ENCODE results near the gene ARFGAP3.

DNA sequence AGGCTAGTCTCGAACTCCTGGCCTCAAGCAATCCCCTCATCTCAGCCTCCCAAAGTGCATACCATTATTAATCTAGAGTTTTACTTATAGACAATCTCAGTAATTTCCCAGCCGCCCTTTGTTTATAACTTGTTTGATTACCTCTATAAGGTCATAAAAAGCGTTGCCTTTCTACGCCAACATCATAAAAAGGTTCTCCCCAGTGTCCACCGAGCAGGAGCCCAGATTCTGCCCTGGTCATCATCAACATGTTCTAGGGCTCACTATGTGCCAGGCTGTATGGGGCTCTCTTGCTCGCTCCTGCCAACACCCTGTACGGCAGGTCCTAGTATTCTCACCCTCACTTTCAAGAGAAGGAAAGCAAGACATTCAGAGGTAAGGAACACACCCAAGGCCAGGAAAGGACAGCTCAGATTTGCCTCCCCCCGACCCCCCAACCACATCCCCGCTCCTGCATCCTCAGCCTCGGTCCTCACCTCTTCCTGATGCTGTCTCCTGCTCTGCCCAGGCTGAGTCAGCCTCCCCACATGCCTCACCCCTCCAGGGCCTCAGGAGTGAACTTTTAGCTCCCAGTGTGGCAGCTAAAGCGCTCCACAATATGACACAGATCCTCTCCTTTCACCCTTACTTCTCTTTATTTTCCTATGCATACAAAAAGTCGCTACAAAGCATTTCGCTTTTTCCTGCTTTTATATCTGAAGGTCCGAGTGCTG, 14.3 kb downstream of the ARFGAP3 start:
- no peak for TF ChIP-seq POU2F2 (IDR thresholded peaks at IDR 0.05; ENCODE audit: low read depth, low read length)
- no peak for TF ChIP-seq TAF1 (IDR thresholded peaks at IDR 0.05; ENCODE audit: low read depth, low read length)

All from GM12891 (cell line).